Type B pancreatic cell (in vitro differentiated cells): ENCODE measurements around the gene ATP5MC2. TPM values are rescaled to one million over a fixed set of nuclear protein-coding genes. Genes with fewer than 3 reads are reported as not detected.

Source experiments
- DNase-seq: peaks from one replicate; pipeline ENCODE4 v3.0.0; 2021; ENCODE audit warnings: mixed read lengths; ENCODE audit not compliant: unreplicated experiment; ENCODE audit errors: extremely low spot score
- H3K27ac Mint-ChIP-seq: 2 replicates; pipeline ENCODE4 v1.8.0; 2021; ENCODE audit warnings: mild to moderate bottlenecking, mixed read lengths
- H3K27me3 Mint-ChIP-seq: 2 replicates; pipeline ENCODE4 v1.8.0; 2021; ENCODE audit warnings: mixed read lengths
- H3K36me3 Mint-ChIP-seq: 2 replicates; pipeline ENCODE4 v1.8.0; 2021; ENCODE audit warnings: mixed read lengths
- H3K4me1 Mint-ChIP-seq: one replicate; pipeline ENCODE4 v1.8.0; 2021; ENCODE audit warnings: mixed read lengths; ENCODE audit not compliant: unreplicated experiment
- H3K4me3 Mint-ChIP-seq: 2 replicates; pipeline ENCODE4 v1.8.0; 2021; ENCODE audit warnings: mild to moderate bottlenecking, mixed read lengths
- H3K9me3 Mint-ChIP-seq: 2 replicates; pipeline ENCODE4 v1.8.0; 2021; ENCODE audit warnings: mixed read lengths
- CTCF ChIP-seq: fragments of 200-600 bp; sonication (generic); conservative IDR thresholded peaks from 2 replicates; pipeline ENCODE4 v1.5.0; 2021; ENCODE audit warnings: antibody characterized with exemption, mild to moderate bottlenecking
- total RNA-seq: library from RNA; stranded (reverse); gene quantifications from 2 replicates; pipeline ENCODE4 v1.2.1, GENCODE V29; 2021; ENCODE audit warnings: low replicate concordance

The ATP5MC2 gene
- total RNA-seq, 1 donor from 2014 or later, result 402 TPM

- TF ChIP-seq CTCF, result no peak
- no peaks in the 10 kb centered on the region for H3K9me3 Mint-ChIP-seq
- no peak for DNase-seq
- peaks cover 46% of the 10 kb centered on the region for H3K36me3 Mint-ChIP-seq
- H3K27me3 Mint-ChIP-seq, result no peaks in the 10 kb centered on the region
- H3K27ac Mint-ChIP-seq, result no peak overlapping the region
- no peaks in the 10 kb centered on the region for H3K4me1 Mint-ChIP-seq
- no peak overlapping the region for H3K4me3 Mint-ChIP-seq
Measured at GRCh38 chr12:53667080-53667479, 8.8 kb downstream of the ATP5MC2 start.

- Mint-ChIP-seq H3K27me3 (no peaks in the 10 kb centered on the region), H3K9me3 (no peaks in the 10 kb centered on the region), H3K27ac (no peak overlapping the region), H3K36me3 (peaks cover 36% of the 10 kb centered on the region), H3K4me3 (no peak overlapping the region), H3K4me1 (peaks cover 4% of the 10 kb centered on the region)
- DNase-seq, result no peak
- no peak for TF ChIP-seq CTCF
Measured at GRCh38 chr12:53664936-53665335, 10.9 kb downstream of the ATP5MC2 start.

GRCh38 chr12:53664191-53664590 lies 11.7 kb downstream of the ATP5MC2 start:
- no peaks in the 10 kb centered on the region for H3K9me3 Mint-ChIP-seq
- no peak for DNase-seq
- H3K27ac Mint-ChIP-seq, result no peak overlapping the region
- peaks cover 29% of the 10 kb centered on the region for H3K36me3 Mint-ChIP-seq
- H3K4me3 Mint-ChIP-seq, result no peak overlapping the region
- H3K27me3 Mint-ChIP-seq, result no peaks in the 10 kb centered on the region
- TF ChIP-seq CTCF, result no peak
- H3K4me1 Mint-ChIP-seq, result peaks cover 9% of the 10 kb centered on the region

GRCh38 chr12:53660041-53660440 lies 15.8 kb downstream of the ATP5MC2 start:
- no peak for DNase-seq
- H3K27ac Mint-ChIP-seq, result peak overlapping the region; percentile 86
- H3K4me1 Mint-ChIP-seq, result peaks cover 26% of the 10 kb centered on the region
- no peak for TF ChIP-seq CTCF
- no peaks in the 10 kb centered on the region for H3K27me3 Mint-ChIP-seq
- H3K36me3 Mint-ChIP-seq, result peaks cover 15% of the 10 kb centered on the region
- H3K4me3 Mint-ChIP-seq, result peak overlapping the region; percentile 12
- H3K9me3 Mint-ChIP-seq, result no peaks in the 10 kb centered on the region

GRCh38 chr12:53659571-53659981 lies 16.3 kb downstream of the ATP5MC2 start:
- Mint-ChIP-seq H3K4me3 (peak overlapping the region; percentile 37), H3K9me3 (no peaks in the 10 kb centered on the region), H3K36me3 (peaks cover 10% of the 10 kb centered on the region), H3K27ac (peak overlapping the region; percentile 86), H3K27me3 (no peaks in the 10 kb centered on the region), H3K4me1 (peaks cover 26% of the 10 kb centered on the region)
- no peak for TF ChIP-seq CTCF
- DNase-seq, result no peak

- no peaks in the 10 kb centered on the region for H3K9me3 Mint-ChIP-seq
- no peak for DNase-seq
- TF ChIP-seq CTCF, result no peak
- H3K4me1 Mint-ChIP-seq, result peaks cover 26% of the 10 kb centered on the region
- no peaks in the 10 kb centered on the region for H3K27me3 Mint-ChIP-seq
- peaks cover 6% of the 10 kb centered on the region for H3K36me3 Mint-ChIP-seq
- H3K4me3 Mint-ChIP-seq, result peak overlapping the region; percentile 37
- H3K27ac Mint-ChIP-seq, result peak overlapping the region; percentile 86
Measured at GRCh38 chr12:53659011-53659551, 16.8 kb downstream of the ATP5MC2 start.
